SH-SY5Y (cell line): ENCODE measurements around the gene LYPD5.

ENCODE experiments used
- GATA2 ChIP-seq: IDR thresholded peaks from 2 replicates; pipeline ENCODE4 v1.6.1; 2011; ENCODE audit warnings: mild to moderate bottlenecking, low read depth, low read length
- GATA3 ChIP-seq: IDR thresholded peaks from 2 replicates; pipeline ENCODE4 v1.6.1; 2011; ENCODE audit warnings: low read depth, mild to moderate bottlenecking, low read length, moderate library complexity

LYPD5 gene

GRCh38 chr19:43774103-43774939 lies 27.9 kb downstream of the LYPD5 start:
- TF ChIP-seq GATA3 (no peak), GATA2 (no peak)

GRCh38 chr19:43773725-43774102 lies 28.5 kb downstream of the LYPD5 start:
- no peak for TF ChIP-seq GATA3
- no peak for TF ChIP-seq GATA2

- TF ChIP-seq GATA3 = no peak
- TF ChIP-seq GATA2 = no peak
Observed at GRCh38 chr19:43769256-43769655, 33.0 kb downstream of the LYPD5 start.

DNA sequence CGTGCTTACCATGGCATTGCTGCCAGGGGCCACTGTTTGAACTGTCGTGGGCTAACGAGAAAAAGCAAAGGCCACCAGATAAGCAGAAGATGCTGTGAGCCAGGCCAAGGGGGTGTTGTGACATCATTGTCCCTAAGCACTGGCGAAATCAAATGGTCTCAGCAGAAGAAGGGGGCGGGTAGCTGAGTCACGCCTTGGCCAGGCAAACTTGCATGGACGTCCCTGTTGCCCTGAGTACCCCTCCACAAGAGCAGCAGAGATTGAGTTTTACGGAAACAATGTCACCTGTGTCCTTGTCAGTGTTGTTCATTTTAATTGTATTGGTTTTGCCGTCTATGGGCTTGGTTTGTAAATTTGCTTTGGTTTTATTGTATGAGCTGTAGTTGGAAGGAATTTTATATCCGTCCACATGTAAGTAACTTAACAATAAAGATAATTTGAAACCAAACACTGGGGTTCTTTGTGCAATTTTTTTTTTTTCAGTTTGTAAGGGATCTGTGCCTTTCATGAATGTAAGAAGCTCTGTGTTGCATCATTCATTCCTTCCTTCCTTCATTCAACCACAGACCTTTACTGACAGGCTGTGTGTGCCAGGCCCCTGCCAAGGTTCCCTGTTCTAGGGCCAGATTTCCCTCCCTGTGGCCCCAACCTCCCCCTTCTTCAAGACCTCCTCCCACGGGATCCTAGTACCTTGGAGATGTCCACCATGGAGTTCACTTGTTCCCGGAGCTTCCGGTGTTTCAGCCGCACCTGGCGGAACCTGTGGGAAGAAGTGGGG lies 33.8 kb downstream of the LYPD5 start:
- TF ChIP-seq GATA3 (no peak), GATA2 (no peak)

DNA sequence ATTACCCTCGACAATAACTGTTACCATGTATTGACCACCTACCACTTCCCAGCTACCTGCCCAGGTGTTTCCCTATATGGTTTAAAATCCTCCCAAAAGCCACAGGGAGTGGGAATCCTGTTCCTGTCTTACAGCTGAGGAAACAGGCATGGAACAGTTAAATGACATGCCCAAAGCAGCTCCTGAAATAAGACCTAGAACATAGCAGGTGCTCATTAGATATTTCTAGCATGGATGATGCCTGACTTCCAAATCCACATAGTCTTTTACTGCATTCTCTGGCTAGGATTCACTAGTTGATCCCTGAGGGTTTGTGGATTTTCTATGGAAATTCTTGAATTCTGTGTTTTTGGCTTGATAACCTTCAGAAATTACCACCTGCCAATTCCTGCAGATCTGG lies 34.4 kb downstream of the LYPD5 start:
- no peak for TF ChIP-seq GATA2
- no peak for TF ChIP-seq GATA3

DNA sequence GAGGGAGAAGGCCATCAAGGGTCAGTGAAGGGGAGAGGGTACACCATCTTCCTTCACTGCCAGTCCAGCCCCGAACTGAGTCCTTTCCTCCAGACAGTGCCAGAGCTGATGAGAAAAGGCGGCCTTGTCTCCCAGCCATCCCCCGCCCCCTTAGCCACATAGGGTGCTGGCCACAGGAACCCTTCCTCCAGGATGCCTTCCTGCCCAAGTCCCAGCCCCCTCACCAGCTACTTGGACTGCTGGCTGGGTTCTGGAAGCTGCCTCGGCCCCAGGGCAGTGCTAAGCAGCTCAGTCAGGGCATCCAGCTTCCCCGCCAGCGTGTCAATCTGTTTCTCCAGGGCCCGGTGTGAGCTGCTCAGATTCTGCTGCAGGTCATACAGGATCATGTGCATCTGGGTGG lies 34.9 kb downstream of the LYPD5 start:
- TF ChIP-seq GATA3 = no peak
- no peak for TF ChIP-seq GATA2

DNA sequence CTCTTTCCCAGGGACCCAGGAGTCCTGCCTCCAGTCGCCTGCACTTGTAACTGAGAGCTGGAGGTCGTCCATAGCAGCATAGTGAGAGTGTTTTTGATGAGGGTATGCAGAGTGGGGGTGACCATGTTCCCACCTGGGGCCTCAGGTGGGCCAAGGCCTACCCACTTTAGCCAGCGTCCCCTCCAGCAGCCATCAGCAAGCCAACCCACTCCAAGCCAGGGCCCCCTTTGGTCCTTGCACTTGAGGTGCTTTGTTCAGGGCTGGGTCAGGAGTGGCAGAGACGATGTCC lies 35.5 kb downstream of the LYPD5 start:
- no peak for TF ChIP-seq GATA3
- no peak for TF ChIP-seq GATA2

DNA sequence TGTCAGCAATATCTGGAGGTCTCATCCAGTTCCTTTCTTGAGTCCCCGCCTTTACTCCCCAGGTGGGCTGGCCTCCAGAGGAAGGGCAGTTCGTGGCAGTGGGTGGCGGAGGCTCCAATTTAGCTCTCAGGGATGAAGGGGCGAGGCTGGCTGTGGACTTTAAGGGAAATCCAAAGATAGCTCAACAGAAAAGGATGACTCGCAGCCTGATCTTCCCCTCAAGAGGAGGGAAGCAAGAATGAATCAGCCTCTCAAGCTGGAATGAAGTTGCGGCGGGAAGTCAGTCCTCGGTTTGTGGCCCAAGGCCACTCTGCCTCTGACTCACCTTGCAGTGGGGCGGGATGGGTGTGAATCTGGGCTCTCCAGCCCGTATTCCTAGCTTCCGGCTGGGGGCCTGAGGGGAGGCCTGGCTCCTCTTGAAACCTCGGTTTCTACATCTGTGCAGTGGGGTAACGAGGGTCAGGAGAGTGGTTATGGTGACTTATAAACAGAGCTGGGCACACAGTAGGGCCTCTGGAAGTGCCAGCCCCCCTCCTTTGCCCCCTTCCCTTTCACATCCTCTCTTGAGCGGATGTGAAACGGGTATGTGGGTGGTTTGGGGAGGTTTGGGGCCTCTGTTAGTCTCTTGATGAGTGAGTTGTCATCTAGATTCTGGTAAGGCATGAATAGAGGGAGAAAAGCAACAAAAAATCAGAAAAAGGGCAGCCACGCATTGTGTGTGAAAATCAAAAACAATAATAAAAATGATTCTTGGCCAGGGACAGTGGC lies 37.0 kb downstream of the LYPD5 start:
- TF ChIP-seq GATA3 (no peak), GATA2 (no peak)

GRCh38 chr19:43763473-43763939 lies 38.7 kb downstream of the LYPD5 start:
- no peak for TF ChIP-seq GATA2
- TF ChIP-seq GATA3 = no peak

DNA sequence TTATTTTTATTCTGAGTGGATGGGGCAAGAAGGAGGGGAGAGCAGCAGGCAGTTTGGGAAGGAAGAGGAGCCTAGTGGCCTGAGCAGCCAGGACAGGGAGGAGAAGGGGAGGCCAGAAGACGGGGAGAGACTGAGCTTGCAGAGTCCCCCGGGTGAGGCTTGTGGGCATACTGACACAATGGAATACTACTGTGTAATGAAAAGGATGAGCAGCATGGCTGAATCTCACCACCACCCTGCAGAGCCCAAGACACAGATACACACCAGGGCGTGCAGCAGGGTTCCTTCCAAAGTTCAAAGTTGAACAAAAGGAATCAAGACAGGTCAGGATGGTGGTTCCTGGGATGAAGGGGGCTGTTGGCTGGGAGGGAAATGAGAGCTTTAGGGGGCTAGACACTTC lies 39.4 kb downstream of the LYPD5 start:
- no peak for TF ChIP-seq GATA2
- TF ChIP-seq GATA3 = no peak

- TF ChIP-seq GATA3 (no peak), GATA2 (no peak)
Observed at GRCh38 chr19:43760941-43761340, 41.3 kb downstream of the LYPD5 start.

DNA sequence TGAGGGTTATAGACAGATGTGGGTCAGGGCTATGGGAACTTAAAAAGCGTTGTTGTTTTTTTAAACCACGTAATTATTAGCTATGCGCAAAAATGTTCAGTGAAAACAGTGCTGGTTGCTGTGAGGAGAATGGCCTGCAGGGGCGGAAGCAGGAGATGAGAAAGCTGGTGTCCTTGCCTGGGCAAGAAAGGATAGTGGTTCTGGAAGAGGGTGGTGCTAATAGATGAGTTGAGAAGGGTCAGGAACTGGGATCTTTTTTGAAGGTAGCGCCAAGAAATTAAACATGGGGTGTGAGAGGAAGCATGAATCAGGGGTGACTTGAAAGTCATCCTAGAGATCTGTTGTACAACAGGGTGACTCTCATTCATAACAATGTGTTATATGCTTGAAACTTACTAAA lies 42.7 kb downstream of the LYPD5 start:
- no peak for TF ChIP-seq GATA2
- TF ChIP-seq GATA3 = no peak

GRCh38 chr19:43755256-43755801 lies 46.9 kb downstream of the LYPD5 start:
- TF ChIP-seq GATA2 (no peak), GATA3 (no peak)
